Fibroblast of pulmonary artery (primary cell): Measurements from ENCODE around the gene MYRFL.
"Not testable (repeated sequence)": the region's sequence is repeated elsewhere in the genome, so short reads cannot be mapped to it uniquely, and the experiment has no call there.

Source experiments
- DNase-seq: peaks from one replicate; pipeline ENCODE4 v3.0.0-alpha.2; 2010; ENCODE audit warnings: low read depth
- H3K4me3 ChIP-seq: replicated peaks from 2 replicates; pipeline ENCODE4 v1.5.1; 2011; ENCODE audit warnings: low read depth, mild to moderate bottlenecking, control low read depth, low read length, moderate library complexity
- CTCF ChIP-seq: IDR thresholded peaks from 2 replicates; pipeline ENCODE4 v1.5.1; 2011; ENCODE audit warnings: mild to moderate bottlenecking, control low read depth, low read length, inconsistent platforms; ENCODE audit errors: missing control alignments

MYRFL gene

DNA sequence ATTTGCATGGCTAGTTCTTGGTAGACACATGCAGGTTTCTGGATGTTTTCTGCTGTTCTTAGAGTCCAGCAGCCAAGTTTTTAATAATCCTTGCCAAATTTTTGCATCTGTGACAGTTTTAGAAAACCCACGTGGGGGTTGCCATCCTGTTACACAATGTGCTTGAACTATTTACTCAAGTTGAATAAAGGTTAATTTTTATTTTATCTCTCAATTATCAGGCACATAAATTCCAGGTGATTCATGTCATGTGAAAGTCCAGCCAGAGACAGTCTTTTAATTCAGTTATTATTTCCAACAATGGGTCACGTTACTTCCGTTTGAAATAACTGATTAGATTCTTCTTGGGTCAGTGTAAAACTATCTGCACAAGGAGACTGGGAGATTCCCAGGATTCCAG lies 15.7 kb downstream of the MYRFL start:
- no peak overlapping the region for H3K4me3 ChIP-seq
- TF ChIP-seq CTCF, result no peak
- peak; percentile 82 for DNase-seq

DNA sequence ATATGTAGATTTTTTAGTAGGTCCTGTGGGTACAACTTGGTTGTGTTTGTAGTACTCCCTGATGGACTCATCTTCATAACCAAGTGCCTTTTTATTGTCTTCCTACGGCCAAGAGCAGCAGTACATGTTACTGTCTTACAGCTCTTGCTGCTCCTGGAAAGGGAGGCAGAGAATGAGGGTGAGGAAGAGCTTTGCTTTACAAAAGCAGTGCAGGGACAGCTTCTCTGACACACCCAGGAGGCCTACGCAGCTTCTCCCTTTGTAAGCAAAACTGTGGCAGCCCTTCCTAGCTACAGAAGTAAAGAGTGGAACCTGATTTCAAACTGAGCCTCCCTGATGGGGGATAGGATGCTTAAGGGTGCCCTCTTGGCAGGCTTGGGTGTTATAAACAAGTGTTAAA lies 18.6 kb downstream of the MYRFL start:
- no peak for DNase-seq
- TF ChIP-seq CTCF, result no peak
- H3K4me3 ChIP-seq, result no peak overlapping the region

GRCh38 chr12:69844416-69844815 lies 19.4 kb downstream of the MYRFL start:
- DNase-seq, result no peak
- H3K4me3 ChIP-seq, result no peak overlapping the region
- TF ChIP-seq CTCF, result no peak

DNA sequence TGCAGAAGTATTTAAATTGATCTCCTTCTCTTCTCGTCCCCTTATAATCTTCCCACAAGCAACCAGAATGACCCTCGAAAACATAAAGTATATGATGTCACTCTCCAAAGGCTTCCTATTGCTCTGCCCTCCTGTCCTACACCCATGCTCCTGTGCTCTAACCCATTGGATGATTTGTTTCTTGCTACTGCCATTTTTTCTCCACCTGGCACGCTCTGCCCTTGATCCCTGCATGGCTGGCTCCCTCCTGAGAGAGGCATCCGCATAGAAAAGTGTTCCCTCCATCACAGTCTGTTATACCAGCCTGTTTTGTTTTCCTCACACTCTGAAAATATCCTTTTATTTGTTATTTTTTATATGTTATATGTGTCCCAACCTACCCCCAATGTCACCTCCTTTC lies 19.8 kb downstream of the MYRFL start:
- no peak overlapping the region for H3K4me3 ChIP-seq
- no peak for TF ChIP-seq CTCF
- no peak for DNase-seq

DNA sequence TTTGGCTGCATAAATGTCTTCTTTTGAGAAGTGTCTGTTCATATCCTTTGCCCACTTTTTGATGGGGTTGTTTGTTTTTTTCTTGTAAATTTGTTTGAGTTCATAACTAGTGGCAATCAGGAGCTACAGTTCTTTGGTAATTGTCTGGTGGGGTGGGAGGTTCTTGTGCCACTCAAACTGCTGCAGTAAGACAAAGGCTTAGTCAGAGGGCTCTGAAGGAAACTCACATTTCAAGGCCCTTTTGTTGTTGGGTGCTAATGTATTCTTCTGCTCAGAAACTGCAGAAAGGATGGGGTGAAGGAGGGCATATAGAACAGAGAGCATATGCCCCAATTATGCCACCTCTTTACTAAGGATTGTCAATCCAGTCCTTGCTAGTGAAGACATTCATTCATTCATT lies 21.9 kb downstream of the MYRFL start:
- DNase-seq, result no peak
- no peak for TF ChIP-seq CTCF
- H3K4me3 ChIP-seq, result no peak overlapping the region

DNA sequence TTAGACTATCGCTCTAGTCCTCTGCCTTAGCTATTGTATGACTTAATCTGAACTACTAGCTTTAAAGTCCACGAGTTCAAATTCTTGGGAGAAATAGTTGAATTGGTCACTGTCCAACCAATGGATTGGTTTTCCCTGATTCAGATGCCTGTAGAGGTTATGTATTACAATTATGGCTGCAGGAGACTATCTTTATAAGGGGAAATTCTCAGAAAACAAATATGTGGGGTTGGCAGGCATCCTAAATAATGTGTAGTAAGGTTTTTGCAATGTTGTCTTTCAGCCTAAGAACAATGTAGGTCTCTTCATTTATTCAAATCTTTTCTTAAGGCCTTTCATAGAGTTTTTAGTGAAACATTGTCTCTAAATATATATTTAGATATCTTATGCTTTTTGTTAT lies 26.9 kb downstream of the MYRFL start:
- peak; percentile 87 for DNase-seq
- TF ChIP-seq CTCF, result no peak
- no peak overlapping the region for H3K4me3 ChIP-seq

DNA sequence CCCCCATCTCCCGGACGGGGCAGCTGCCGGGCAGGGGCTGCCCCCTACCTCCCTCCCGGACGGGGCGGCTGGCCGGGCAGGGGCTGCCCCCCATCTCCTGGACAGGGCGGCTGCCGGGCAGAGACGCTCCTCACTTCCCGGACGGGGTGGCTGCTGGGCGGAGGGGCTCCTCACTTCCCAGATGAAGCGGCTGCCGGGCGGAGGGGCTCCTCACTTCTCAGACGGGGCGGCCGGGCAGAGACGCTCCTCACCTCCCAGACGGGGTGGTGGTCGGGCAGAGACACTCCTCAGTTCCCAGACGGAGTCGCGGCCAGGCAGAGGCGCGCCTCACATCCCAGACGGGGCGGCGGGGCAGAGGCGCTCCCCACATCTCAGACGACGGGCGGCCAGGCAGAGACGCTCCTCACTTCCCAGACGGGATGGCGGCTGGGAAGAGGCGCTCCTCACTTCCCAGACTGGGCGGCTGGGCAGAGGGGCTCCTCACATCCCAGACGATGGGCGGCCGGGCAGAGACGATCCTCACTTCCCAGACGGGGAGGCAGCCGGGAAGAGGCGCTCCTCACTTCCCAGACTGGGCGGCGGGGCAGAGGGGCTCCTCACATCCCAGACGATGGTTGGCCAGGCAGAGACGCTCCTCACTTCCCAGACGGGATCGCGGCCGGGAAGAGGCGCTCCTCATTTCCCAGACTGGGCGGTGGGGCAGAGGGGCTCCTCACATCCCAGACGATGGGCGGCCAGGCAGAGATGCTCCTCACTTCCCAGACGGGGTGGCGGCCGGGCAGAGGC lies 28.3 kb downstream of the MYRFL start:
- DNase-seq, H3K4me3 ChIP-seq: not testable (repeated sequence)
